GM23338 (cell line): Measurements from ENCODE around the gene STT3B. TPM values are rescaled to one million over a fixed set of nuclear protein-coding genes. Genes with fewer than 3 reads are reported as not detected.

ENCODE experiments used
- ATAC-seq: fragments of 200-7000 bp; cut with Tn5 transposase; 3 replicates; pipeline ENCODE4 v1.9.1; 2020
- DNase-seq: peaks from one replicate; pipeline ENCODE4 v3.0.0-alpha.2; 2015; ENCODE audit warnings: low spot score
- H2AFZ ChIP-seq: fragments of 200-600 bp; sonication (generic); 2 replicates; pipeline ENCODE4 v1.8.0; 2016; ENCODE audit warnings: antibody characterized with exemption, mild to moderate bottlenecking, moderate library complexity
- H3F3A ChIP-seq: fragments of 200-600 bp; sonication (generic); replicated peaks from 2 replicates; pipeline ENCODE4 v1.8.0; 2017; ENCODE audit warnings: antibody characterized with exemption, mixed run types, low read depth
- H3K27ac ChIP-seq: fragments of 200-600 bp; sonication (generic); 2 replicates; pipeline ENCODE4 v1.6.1; 2016; ENCODE audit warnings: low read depth
- H3K27me3 ChIP-seq: fragments of 200-600 bp; sonication (generic); 2 replicates; pipeline ENCODE4 v1.8.0; 2016; ENCODE audit warnings: mild to moderate bottlenecking, mixed run types, moderate library complexity; ENCODE audit not compliant: insufficient read depth
- H3K36me3 ChIP-seq: fragments of 200-600 bp; sonication (generic); 2 replicates; pipeline ENCODE4 v1.8.0; 2016; ENCODE audit warnings: mild to moderate bottlenecking; ENCODE audit not compliant: insufficient read depth
- H3K4me1 ChIP-seq: fragments of 200-600 bp; sonication (generic); 2 replicates; pipeline ENCODE4 v1.8.0; 2016; ENCODE audit warnings: mild to moderate bottlenecking, moderate library complexity; ENCODE audit not compliant: insufficient read depth
- H3K4me2 ChIP-seq: fragments of 200-600 bp; sonication (generic); 2 replicates; pipeline ENCODE4 v1.7.1; 2017; ENCODE audit warnings: mixed run types
- H3K4me3 ChIP-seq: fragments of 200-600 bp; sonication (generic); 2 replicates; pipeline ENCODE4 v1.6.1; 2016; ENCODE audit warnings: mixed run types
- H3K79me2 ChIP-seq: fragments of 200-600 bp; sonication (generic); replicated peaks from 2 replicates; pipeline ENCODE4 v1.8.0; 2017; ENCODE audit warnings: mild to moderate bottlenecking; ENCODE audit not compliant: insufficient read depth
- H3K9me2 ChIP-seq: fragments of 200-600 bp; sonication (generic); 2 replicates; pipeline ENCODE4 v1.8.0; 2017; ENCODE audit not compliant: insufficient read depth
- H4K20me1 ChIP-seq: fragments of 200-600 bp; sonication (generic); replicated peaks from 2 replicates; pipeline ENCODE4 v1.8.0; 2017; ENCODE audit warnings: mild to moderate bottlenecking; ENCODE audit not compliant: insufficient read depth
- H3K27ac Mint-ChIP-seq: 2 replicates; pipeline ENCODE4 v1.8.0; 2020; ENCODE audit warnings: inconsistent platforms, mild to moderate bottlenecking, moderate library complexity, mixed read lengths
- H3K27me3 Mint-ChIP-seq: 3 replicates; pipeline ENCODE4 v1.8.0; 2022; ENCODE audit warnings: low read depth, mild to moderate bottlenecking, moderate library complexity, mixed read lengths, inconsistent platforms; ENCODE audit not compliant: insufficient read depth, poor library complexity
- H3K36me3 Mint-ChIP-seq: 3 replicates; pipeline ENCODE4 v1.8.0; 2021; ENCODE audit warnings: low read depth, mild to moderate bottlenecking, inconsistent platforms, moderate library complexity, mixed read lengths
- H3K4me1 Mint-ChIP-seq: 3 replicates; pipeline ENCODE4 v1.8.0; 2020; ENCODE audit warnings: mild to moderate bottlenecking, inconsistent platforms, mixed read lengths
- H3K4me3 Mint-ChIP-seq: 3 replicates; pipeline ENCODE4 v1.8.0; 2021; ENCODE audit warnings: moderate library complexity, mild to moderate bottlenecking, inconsistent platforms, mixed read lengths
- H3K9me3 Mint-ChIP-seq: 3 replicates; pipeline ENCODE4 v1.8.0; 2020; ENCODE audit warnings: moderate library complexity, mild to moderate bottlenecking, inconsistent platforms, mixed read lengths
- CREB1 ChIP-seq: fragments of 250-450 bp; sonication (Bioruptor Pico); IDR thresholded peaks from 2 replicates; pipeline ENCODE4 v1.5.0; 2020; ENCODE audit warnings: low read depth, mild to moderate bottlenecking, moderate library complexity
- JUNB ChIP-seq: IDR thresholded peaks from one replicate; pipeline ENCODE4 v1.6.1; 2016; ENCODE audit warnings: antibody characterized with exemption; ENCODE audit not compliant: unreplicated experiment
- NANOG ChIP-seq: IDR thresholded peaks from 2 replicates; pipeline ENCODE4 v1.6.1; 2016; ENCODE audit warnings: antibody characterized with exemption, borderline replicate concordance
- POLR2AphosphoS5 ChIP-seq: IDR thresholded peaks from 2 replicates; pipeline ENCODE4 v1.6.1; 2016; ENCODE audit warnings: antibody characterized with exemption, low read depth
- STAT1 ChIP-seq: IDR thresholded peaks from one replicate; pipeline ENCODE4 v1.6.1; 2016; ENCODE audit warnings: antibody characterized with exemption; ENCODE audit not compliant: unreplicated experiment
- ZNF114 ChIP-seq: fragments of 250-450 bp; sonication (Bioruptor Pico); IDR thresholded peaks from 2 replicates; pipeline ENCODE4 v1.5.0; 2020; ENCODE audit warnings: mild to moderate bottlenecking, moderate library complexity
- ZNF331 ChIP-seq: fragments of 250-450 bp; sonication (Bioruptor Pico); IDR thresholded peaks from 2 replicates; pipeline ENCODE4 v1.5.0; 2020; ENCODE audit warnings: low read depth, mild to moderate bottlenecking, moderate library complexity
- polyA plus RNA-seq: library from polyadenylated mRNA; unstranded; fragments of >200 nt; fragmentation: Nextera tagmentation; extraction: Ambion mirVana; gene quantifications from 2 replicates; pipeline ENCODE4 v1.2.1, GENCODE V29; 2016
- total RNA-seq: library from RNA; depleted of rRNA; stranded (reverse); fragments of >200 nt; shearing (Covaris generic); gene quantifications from 2 replicates; pipeline ENCODE4 v1.2.3, GENCODE V29; 2014
- TF ChIP-seq, protein P1 (sequence below): fragments of 250-450 bp; sonication (Bioruptor Pico); IDR thresholded peaks from 2 replicates; pipeline ENCODE4 v1.5.0; 2020; ENCODE audit warnings: mild to moderate bottlenecking, moderate library complexity

The STT3B gene
- total and polyA plus RNA-seq, 2 experiments from 2014 or later: 44.1 to 167 TPM

DNA sequence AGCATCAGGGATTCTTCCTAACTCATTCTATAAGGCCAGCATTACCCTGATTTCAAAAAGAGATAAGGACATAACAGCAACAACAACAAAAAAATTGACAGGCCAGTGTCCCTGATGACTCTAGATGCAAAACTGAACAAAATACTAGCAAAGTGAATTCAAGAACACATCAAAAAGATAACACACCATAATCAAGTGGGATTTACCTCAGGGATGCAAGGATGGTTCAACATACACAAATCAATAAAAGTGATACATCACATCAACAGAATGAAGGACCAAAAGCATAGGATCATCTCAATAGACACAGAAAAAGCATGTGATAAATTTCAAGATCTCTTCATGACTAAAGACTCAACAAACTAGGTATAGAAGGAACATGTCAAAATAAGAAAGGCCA is 119.6 kb downstream of the STT3B start (continued):
- TF ChIP-seq, protein P1, sequence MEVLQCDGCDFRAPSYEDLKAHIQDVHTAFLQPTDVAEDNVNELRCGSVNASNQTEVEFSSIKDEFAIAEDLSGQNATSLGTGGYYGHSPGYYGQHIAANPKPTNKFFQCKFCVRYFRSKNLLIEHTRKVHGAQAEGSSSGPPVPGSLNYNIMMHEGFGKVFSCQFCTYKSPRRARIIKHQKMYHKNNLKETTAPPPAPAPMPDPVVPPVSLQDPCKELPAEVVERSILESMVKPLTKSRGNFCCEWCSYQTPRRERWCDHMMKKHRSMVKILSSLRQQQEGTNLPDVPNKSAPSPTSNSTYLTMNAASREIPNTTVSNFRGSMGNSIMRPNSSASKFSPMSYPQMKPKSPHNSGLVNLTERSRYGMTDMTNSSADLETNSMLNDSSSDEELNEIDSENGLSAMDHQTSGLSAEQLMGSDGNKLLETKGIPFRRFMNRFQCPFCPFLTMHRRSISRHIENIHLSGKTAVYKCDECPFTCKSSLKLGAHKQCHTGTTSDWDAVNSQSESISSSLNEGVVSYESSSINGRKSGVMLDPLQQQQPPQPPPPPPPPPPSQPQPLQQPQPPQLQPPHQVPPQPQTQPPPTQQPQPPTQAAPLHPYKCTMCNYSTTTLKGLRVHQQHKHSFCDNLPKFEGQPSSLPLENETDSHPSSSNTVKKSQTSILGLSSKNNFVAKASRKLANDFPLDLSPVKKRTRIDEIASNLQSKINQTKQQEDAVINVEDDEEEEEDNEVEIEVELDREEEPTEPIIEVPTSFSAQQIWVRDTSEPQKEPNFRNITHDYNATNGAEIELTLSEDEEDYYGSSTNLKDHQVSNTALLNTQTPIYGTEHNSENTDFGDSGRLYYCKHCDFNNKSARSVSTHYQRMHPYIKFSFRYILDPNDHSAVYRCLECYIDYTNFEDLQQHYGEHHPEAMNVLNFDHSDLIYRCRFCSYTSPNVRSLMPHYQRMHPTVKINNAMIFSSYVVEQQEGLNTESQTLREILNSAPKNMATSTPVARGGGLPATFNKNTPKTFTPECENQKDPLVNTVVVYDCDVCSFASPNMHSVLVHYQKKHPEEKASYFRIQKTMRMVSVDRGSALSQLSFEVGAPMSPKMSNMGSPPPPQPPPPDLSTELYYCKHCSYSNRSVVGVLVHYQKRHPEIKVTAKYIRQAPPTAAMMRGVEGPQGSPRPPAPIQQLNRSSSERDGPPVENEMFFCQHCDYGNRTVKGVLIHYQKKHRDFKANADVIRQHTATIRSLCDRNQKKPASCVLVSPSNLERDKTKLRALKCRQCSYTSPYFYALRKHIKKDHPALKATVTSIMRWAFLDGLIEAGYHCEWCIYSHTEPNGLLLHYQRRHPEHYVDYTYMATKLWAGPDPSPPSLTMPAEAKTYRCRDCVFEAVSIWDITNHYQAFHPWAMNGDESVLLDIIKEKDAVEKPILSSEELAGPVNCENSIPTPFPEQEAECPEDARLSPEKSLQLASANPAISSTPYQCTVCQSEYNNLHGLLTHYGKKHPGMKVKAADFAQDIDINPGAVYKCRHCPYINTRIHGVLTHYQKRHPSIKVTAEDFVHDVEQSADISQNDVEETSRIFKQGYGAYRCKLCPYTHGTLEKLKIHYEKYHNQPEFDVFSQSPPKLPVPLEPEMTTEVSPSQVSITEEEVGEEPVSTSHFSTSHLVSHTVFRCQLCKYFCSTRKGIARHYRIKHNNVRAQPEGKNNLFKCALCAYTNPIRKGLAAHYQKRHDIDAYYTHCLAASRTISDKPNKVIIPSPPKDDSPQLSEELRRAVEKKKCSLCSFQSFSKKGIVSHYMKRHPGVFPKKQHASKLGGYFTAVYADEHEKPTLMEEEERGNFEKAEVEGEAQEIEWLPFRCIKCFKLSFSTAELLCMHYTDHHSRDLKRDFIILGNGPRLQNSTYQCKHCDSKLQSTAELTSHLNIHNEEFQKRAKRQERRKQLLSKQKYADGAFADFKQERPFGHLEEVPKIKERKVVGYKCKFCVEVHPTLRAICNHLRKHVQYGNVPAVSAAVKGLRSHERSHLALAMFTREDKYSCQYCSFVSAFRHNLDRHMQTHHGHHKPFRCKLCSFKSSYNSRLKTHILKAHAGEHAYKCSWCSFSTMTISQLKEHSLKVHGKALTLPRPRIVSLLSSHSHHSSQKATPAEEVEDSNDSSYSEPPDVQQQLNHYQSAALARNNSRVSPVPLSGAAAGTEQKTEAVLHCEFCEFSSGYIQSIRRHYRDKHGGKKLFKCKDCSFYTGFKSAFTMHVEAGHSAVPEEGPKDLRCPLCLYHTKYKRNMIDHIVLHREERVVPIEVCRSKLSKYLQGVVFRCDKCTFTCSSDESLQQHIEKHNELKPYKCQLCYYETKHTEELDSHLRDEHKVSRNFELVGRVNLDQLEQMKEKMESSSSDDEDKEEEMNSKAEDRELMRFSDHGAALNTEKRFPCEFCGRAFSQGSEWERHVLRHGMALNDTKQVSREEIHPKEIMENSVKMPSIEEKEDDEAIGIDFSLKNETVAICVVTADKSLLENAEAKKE (CRISPR knock-in tag): no peak

DNA sequence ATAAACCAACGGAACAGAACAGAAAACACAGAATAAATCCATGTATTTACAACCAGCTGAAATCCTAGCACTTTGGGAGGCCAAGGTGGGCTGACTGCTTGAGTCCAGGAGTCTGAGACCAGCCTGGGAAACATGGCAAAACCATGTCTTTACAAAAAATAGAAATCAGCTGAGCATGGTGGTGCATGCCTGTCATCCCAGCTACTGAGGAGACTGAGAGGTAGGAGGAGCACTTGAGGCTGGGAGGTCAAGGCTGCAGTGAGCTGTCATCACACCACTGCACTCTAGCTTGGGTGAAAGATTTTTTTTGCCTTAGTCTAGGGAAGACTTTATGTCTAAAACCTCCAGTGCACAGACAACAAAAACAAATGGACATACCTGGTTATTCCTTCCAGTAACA is 120.7 kb downstream of the STT3B start:
- H3K27ac ChIP-seq: no peak overlapping the region
- peaks cover 61% of the 10 kb centered on the region for H3K9me3 Mint-ChIP-seq
- peaks cover 94% of the 10 kb centered on the region for H3K36me3 Mint-ChIP-seq

More for the DNA sequence above, 120.7 kb downstream of the STT3B start:
- no peaks in the 10 kb centered on the region for H3K79me2 ChIP-seq
- Mint-ChIP-seq H3K4me1 (no peaks in the 10 kb centered on the region), H3K27ac (no peak overlapping the region), H3K4me3 (no peak overlapping the region), H3K27me3 (peaks cover 6% of the 10 kb centered on the region)
- H3K4me3 ChIP-seq: no peak overlapping the region
- DNase-seq (no peak), ATAC-seq (no peak)
- no peaks in the 10 kb centered on the region for H3K27me3 ChIP-seq
- H3K9me2 ChIP-seq: 0 out of 2 replicates have a peak, but pooled peaks cover 6% of the 10 kb centered on the region
- peaks cover 6% of the 10 kb centered on the region; the same call in 1 of the 2 replicates for H3K36me3 ChIP-seq
- no peaks in the 10 kb centered on the region for H3F3A ChIP-seq
- no peaks in the 10 kb centered on the region for H3K4me1 ChIP-seq
- no peak overlapping the region for H3K4me2 ChIP-seq
- no peak overlapping the region for H2AFZ ChIP-seq
- no peaks in the 10 kb centered on the region for H4K20me1 ChIP-seq
- no peak for TF ChIP-seq NANOG
- no peak for TF ChIP-seq ZNF114 (CRISPR knock-in tag)
- no peak for TF ChIP-seq STAT1
- no peak for TF ChIP-seq POLR2AphosphoS5
- TF ChIP-seq CREB1 (CRISPR knock-in tag): no peak
- no peak for TF ChIP-seq JUNB
- TF ChIP-seq ZNF331 (CRISPR knock-in tag): no peak
- TF ChIP-seq, protein P1 (CRISPR knock-in tag): no peak
